Measurements from ENCODE around the gene SGSH.
"Not testable (repeated sequence)": the region's sequence is repeated elsewhere in the genome, so short reads cannot be mapped to it uniquely, and the experiment has no call there.

Gene SGSH

DNA sequence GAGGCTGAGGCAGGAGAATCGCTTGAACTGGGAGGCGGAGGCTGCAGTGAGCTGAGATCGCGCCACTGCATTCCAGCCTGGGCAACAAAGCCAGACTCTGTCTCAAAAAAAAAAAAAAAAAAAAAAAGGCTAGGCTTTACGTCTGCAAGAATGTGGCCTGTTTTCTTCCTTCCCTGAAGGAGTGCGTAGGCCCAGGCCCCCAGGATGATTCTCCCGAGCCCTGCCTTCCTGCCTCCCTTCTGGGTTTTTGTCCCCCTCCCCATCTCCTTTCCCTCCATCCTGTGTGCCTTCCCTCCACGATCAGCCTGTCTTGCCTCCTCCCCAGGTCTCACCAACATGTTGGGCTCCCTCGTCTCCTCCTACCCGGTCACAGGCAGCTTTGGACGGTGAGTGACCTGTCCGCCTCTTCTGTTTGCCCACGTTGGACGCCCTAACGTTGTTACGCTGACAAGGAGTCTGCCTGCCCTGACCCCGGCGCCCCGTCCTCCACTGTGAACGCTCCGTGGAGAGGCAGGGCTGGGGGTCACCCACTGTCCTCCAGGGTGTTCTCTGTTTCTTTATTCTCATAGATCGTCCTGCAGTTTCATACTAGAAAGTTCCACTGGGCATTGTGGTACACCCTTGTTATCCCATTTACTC is 24.9 kb upstream of the SGSH start:
- H3K4me2 ChIP-seq (ENCODE audit: low read length), result no peak overlapping the region

DNA sequence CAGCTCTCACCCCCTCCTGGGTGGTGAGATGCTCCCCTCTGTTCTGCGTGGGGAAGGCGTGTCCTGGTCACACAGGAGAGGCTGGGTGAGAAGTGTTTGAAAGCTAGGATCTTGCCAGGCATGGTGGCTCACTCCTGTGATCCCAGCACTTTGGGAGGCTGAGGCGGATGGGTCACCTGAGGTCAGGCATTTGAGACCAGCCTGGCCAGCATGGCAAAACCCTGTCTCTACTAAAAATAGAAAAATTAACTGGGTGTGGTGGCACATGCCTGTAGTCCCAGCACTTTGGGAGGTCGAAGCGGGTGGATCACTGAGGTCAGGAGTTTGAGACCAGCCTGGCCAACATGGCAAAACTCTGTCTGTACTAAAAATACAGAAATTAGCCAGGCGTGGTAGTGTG is 24.3 kb upstream of the SGSH start:
- DNase-seq, result peak in 1 of 2 donors; percentile 6
- WGBS (ENCODE audit: extremely low coverage, insufficient coverage, insufficient read length), result no CpG with 5 or more reads among the region's 6 CpGs
- H2BK5ac ChIP-seq (ENCODE audit: low read depth, low read length, poor library complexity), result not testable (repeated sequence)

More for the DNA sequence above, 24.9 kb upstream of the SGSH start:
- no peak overlapping the region for H2BK12ac ChIP-seq (ENCODE audit: low read length)
- H4K91ac ChIP-seq (ENCODE audit: low read depth, low read length), result peak overlapping the region; percentile 67
- H3K79me1 ChIP-seq (ENCODE audit: low read length), result peaks cover 7% of the 10 kb centered on the region
- H4K8ac ChIP-seq (ENCODE audit: low read depth, low read length), result peak overlapping the region; percentile 1
- peak overlapping the region; percentile 5 for H3K18ac ChIP-seq (ENCODE audit: low read length)
- H3K4me1 ChIP-seq (ENCODE audit: control insufficient read depth in 1 of 2, insufficient read depth in 2 of 2, low read length in 2 of 2), result peaks cover 4% of the 10 kb centered on the region in 2 experiments
- peak overlapping the region; percentile 24 for H3K27ac ChIP-seq (ENCODE audit: low read depth, low read length)
- H2BK120ac ChIP-seq (ENCODE audit: insufficient read depth, low read length, poor library complexity), result peak overlapping the region; percentile 48
- H2AK5ac ChIP-seq (ENCODE audit: low read length), result peak overlapping the region; percentile 11
- DNase-seq, result peak in 1 of 2 donors; percentile 13
- peak overlapping the region; percentile 42 for H2BK5ac ChIP-seq (ENCODE audit: low read depth, low read length, poor library complexity)
- H3K9ac ChIP-seq (ENCODE audit: low read length), result no peak overlapping the region
- no peaks in the 10 kb centered on the region for H3K27me3 ChIP-seq (ENCODE audit: insufficient read depth, low read length)
- no CpG with 5 or more reads among the region's 22 CpGs for WGBS (ENCODE audit: extremely low coverage, insufficient coverage, insufficient read length)
- H3K79me2 ChIP-seq (ENCODE audit: control insufficient read depth, insufficient read depth, low read length, poor library complexity), result no peaks in the 10 kb centered on the region
- no peak overlapping the region for H2AFZ ChIP-seq (ENCODE audit: insufficient read depth, low read length, poor library complexity)
- H3K4ac ChIP-seq (ENCODE audit: low read depth, low read length), result no peak overlapping the region
- H4K12ac ChIP-seq (ENCODE audit: low read depth, low read length), result no peak overlapping the region
- no peak overlapping the region for H3K23ac ChIP-seq (ENCODE audit: low read length)
- H3K14ac ChIP-seq (ENCODE audit: low read length), result peak overlapping the region; percentile 0
- no peak overlapping the region for H3K4me3 ChIP-seq (ENCODE audit: low read depth, low read length)
- H3K9me3 ChIP-seq (ENCODE audit: insufficient read depth, low read depth, low read length), result peaks cover 3% of the 10 kb centered on the region
- H3K36me3 ChIP-seq (ENCODE audit: control insufficient read depth in 1 of 2, insufficient read depth in 2 of 2, low read length in 2 of 2), result peaks cover 56% of the 10 kb centered on the region in 2 experiments

DNA sequence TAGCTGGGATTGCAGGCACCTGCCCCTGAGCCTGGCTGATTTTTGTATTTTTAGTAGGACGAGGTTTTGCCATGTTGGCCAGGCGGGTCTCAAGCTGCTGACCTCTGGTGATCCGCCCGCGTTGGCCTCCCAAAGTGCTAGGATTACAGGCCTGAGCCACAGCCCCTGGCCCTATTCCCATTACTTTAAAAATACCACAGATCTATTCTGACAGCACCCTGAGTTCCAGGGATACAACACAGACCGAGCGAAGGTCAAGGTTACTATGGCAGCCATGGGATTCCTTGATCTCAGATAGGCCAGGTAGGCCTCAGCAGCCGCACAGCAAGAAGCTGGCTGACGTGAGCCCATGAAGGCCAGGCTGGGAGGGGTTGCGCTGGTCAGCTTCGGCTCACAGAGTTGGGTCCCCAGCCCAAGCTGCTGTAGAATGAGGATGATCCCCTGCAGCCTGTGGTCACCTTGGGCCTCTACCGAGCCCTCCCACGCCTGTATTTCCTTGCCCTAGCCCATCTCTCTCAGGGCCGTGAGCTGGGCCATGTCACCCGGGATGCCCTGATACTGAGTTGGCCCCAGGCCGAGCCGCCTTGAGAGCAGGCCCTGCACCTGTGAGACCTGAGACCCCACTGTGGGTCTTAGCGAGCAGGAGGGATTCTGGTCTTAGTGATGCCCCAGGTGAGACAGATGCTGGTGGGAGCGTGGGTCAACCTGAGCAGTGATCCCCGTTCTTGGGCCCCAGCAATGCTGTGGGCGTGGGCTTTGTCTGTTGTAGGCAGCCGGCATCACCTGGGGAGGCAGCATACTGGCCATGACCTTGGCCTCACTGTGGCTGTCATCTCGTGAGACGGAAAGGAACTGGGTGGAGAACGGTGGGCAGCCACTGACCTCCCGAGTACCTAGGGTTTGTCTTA is 23.6 kb upstream of the SGSH start:
- DNase-seq, result no peak
- peaks cover 50% of the 10 kb centered on the region in 2 experiments for H3K36me3 ChIP-seq (ENCODE audit: control insufficient read depth in 1 of 2, insufficient read depth in 2 of 2, low read length in 2 of 2)
- peaks cover 3% of the 10 kb centered on the region for H3K9me3 ChIP-seq (ENCODE audit: insufficient read depth, low read depth, low read length)
- no peak overlapping the region for H3K27ac ChIP-seq (ENCODE audit: low read depth, low read length)
- no peak overlapping the region for H3K4me2 ChIP-seq (ENCODE audit: low read length)
- no CpG with 5 or more reads among the region's 26 CpGs for WGBS (ENCODE audit: extremely low coverage, insufficient coverage, insufficient read length)
- H2AFZ ChIP-seq (ENCODE audit: insufficient read depth, low read length, poor library complexity), result no peak overlapping the region
- H3K23ac ChIP-seq (ENCODE audit: low read length), result no peak overlapping the region
- H3K79me1 ChIP-seq (ENCODE audit: low read length), result peaks cover 7% of the 10 kb centered on the region
- no peak overlapping the region for H3K18ac ChIP-seq (ENCODE audit: low read length)
- H3K4ac ChIP-seq (ENCODE audit: low read depth, low read length), result no peak overlapping the region
- H3K79me2 ChIP-seq (ENCODE audit: control insufficient read depth, insufficient read depth, low read length, poor library complexity), result no peaks in the 10 kb centered on the region
- no peak overlapping the region for H2BK5ac ChIP-seq (ENCODE audit: low read depth, low read length, poor library complexity)
- H4K91ac ChIP-seq (ENCODE audit: low read depth, low read length), result no peak overlapping the region
- no peaks in the 10 kb centered on the region for H3K27me3 ChIP-seq (ENCODE audit: insufficient read depth, low read length)
- peak overlapping the region; percentile 5 for H2BK12ac ChIP-seq (ENCODE audit: low read length)
- H3K9ac ChIP-seq (ENCODE audit: low read length), result no peak overlapping the region
- no peak overlapping the region for H2BK120ac ChIP-seq (ENCODE audit: insufficient read depth, low read length, poor library complexity)
- no peak overlapping the region for H3K14ac ChIP-seq (ENCODE audit: low read length)
- no peak overlapping the region for H3K4me3 ChIP-seq (ENCODE audit: low read depth, low read length)
- peak overlapping the region; percentile 7 for H2AK5ac ChIP-seq (ENCODE audit: low read length)
- no peak overlapping the region for H4K8ac ChIP-seq (ENCODE audit: low read depth, low read length)
- peaks cover 4% of the 10 kb centered on the region in 2 experiments for H3K4me1 ChIP-seq (ENCODE audit: control insufficient read depth in 1 of 2, insufficient read depth in 2 of 2, low read length in 2 of 2)
- H4K12ac ChIP-seq (ENCODE audit: low read depth, low read length), result no peak overlapping the region

More for the DNA sequence above, 24.3 kb upstream of the SGSH start:
- H4K8ac ChIP-seq (ENCODE audit: low read depth, low read length); H3K79me1 ChIP-seq (ENCODE audit: low read length); H3K27me3 ChIP-seq (ENCODE audit: insufficient read depth, low read length); H2BK12ac ChIP-seq (ENCODE audit: low read length); H3K9me3 ChIP-seq (ENCODE audit: insufficient read depth, low read depth, low read length); H3K79me2 ChIP-seq (ENCODE audit: control insufficient read depth, insufficient read depth, low read length, poor library complexity); H3K4me2 ChIP-seq (ENCODE audit: low read length); H4K91ac ChIP-seq (ENCODE audit: low read depth, low read length); H3K18ac ChIP-seq (ENCODE audit: low read length); H2BK120ac ChIP-seq (ENCODE audit: insufficient read depth, low read length, poor library complexity); H3K14ac ChIP-seq (ENCODE audit: low read length); H3K27ac ChIP-seq (ENCODE audit: low read depth, low read length); H3K4ac ChIP-seq (ENCODE audit: low read depth, low read length); H3K4me3 ChIP-seq (ENCODE audit: low read depth, low read length); H3K4me1 ChIP-seq (ENCODE audit: control insufficient read depth in 1 of 2, insufficient read depth in 2 of 2, low read length in 2 of 2); H3K23ac ChIP-seq (ENCODE audit: low read length); H2AFZ ChIP-seq (ENCODE audit: insufficient read depth, low read length, poor library complexity); H3K9ac ChIP-seq (ENCODE audit: low read length); H4K12ac ChIP-seq (ENCODE audit: low read depth, low read length); H2AK5ac ChIP-seq (ENCODE audit: low read length): not testable (repeated sequence)
- peaks cover 56 to 57% of the 10 kb centered on the region in 2 experiments for H3K36me3 ChIP-seq (ENCODE audit: control insufficient read depth in 1 of 2, insufficient read depth in 2 of 2, low read length in 2 of 2)

DNA sequence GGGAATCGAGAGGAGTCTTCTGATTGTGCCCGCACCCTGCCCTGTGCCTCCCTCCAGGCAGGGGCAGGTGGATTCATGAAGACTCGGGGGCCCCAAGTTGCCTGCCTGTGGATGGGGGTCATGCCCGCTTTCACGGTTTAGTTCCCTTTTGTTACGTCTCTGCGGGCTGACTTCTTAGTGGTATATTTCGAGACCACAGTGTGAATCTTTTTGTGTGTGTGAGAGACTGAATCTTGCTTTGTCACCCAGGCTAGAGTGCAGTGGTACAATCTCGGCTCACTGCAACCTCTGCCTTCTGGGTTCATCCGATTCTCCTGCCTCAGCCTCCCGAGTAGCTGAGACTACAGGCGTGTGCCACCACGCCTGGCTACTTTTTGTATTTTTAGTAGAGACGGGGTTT is 22.4 kb upstream of the SGSH start:
- Histone ChIP-seq H3K4ac (ENCODE audit: low read depth, low read length) (no peak overlapping the region), H3K27ac (ENCODE audit: low read depth, low read length) (no peak overlapping the region), H3K14ac (ENCODE audit: low read length) (no peak overlapping the region), H3K9ac (ENCODE audit: low read length) (no peak overlapping the region), H3K79me1 (ENCODE audit: low read length) (peaks cover 7% of the 10 kb centered on the region), H3K36me3 (ENCODE audit: control insufficient read depth in 1 of 2, insufficient read depth in 2 of 2, low read length in 2 of 2) (peaks cover 45 to 47% of the 10 kb centered on the region in 2 experiments), H2BK12ac (ENCODE audit: low read length) (no peak overlapping the region), H4K8ac (ENCODE audit: low read depth, low read length) (no peak overlapping the region), H3K79me2 (ENCODE audit: control insufficient read depth, insufficient read depth, low read length, poor library complexity) (no peaks in the 10 kb centered on the region), H3K9me3 (ENCODE audit: insufficient read depth, low read depth, low read length) (peaks cover 3% of the 10 kb centered on the region), H3K4me2 (ENCODE audit: low read length) (no peak overlapping the region), H3K23ac (ENCODE audit: low read length) (no peak overlapping the region), H3K27me3 (ENCODE audit: insufficient read depth, low read length) (no peaks in the 10 kb centered on the region), H3K4me1 (ENCODE audit: control insufficient read depth in 1 of 2, insufficient read depth in 2 of 2, low read length in 2 of 2) (peaks cover 4% of the 10 kb centered on the region in 2 experiments), H2BK5ac (ENCODE audit: low read depth, low read length, poor library complexity) (no peak overlapping the region), H4K12ac (ENCODE audit: low read depth, low read length) (no peak overlapping the region), H4K91ac (ENCODE audit: low read depth, low read length) (no peak overlapping the region), H2AFZ (ENCODE audit: insufficient read depth, low read length, poor library complexity) (no peak overlapping the region), H3K4me3 (ENCODE audit: low read depth, low read length) (no peak overlapping the region), H2BK120ac (ENCODE audit: insufficient read depth, low read length, poor library complexity) (no peak overlapping the region), H2AK5ac (ENCODE audit: low read length) (no peak overlapping the region), H3K18ac (ENCODE audit: low read length) (no peak overlapping the region)
- DNase-seq, result no peak
- no CpG with 5 or more reads among the region's 14 CpGs for WGBS (ENCODE audit: extremely low coverage, insufficient coverage, insufficient read length)

Measured in trophoblast cell (in vitro differentiated cells and primary cell).